A549 treated with CpdA at 1 μM for 4 hours (cell line): Measurements from ENCODE around the gene LSM7. TPM values are rescaled to one million over a fixed set of nuclear protein-coding genes. Genes with fewer than 3 reads are reported as not detected.

ENCODE experiments used
- total RNA-seq: library from RNA; stranded (reverse); fragments of 200-300 nt; extraction: Qiagen RNA extraction; gene quantifications from 5 replicates; pipeline ENCODE4 v1.2.3, GENCODE V29; 2022; ENCODE audit warnings: low read depth

LSM7 gene
- total RNA-seq: 138 to 162 TPM (median 144 TPM) in 5 replicates

DNA sequence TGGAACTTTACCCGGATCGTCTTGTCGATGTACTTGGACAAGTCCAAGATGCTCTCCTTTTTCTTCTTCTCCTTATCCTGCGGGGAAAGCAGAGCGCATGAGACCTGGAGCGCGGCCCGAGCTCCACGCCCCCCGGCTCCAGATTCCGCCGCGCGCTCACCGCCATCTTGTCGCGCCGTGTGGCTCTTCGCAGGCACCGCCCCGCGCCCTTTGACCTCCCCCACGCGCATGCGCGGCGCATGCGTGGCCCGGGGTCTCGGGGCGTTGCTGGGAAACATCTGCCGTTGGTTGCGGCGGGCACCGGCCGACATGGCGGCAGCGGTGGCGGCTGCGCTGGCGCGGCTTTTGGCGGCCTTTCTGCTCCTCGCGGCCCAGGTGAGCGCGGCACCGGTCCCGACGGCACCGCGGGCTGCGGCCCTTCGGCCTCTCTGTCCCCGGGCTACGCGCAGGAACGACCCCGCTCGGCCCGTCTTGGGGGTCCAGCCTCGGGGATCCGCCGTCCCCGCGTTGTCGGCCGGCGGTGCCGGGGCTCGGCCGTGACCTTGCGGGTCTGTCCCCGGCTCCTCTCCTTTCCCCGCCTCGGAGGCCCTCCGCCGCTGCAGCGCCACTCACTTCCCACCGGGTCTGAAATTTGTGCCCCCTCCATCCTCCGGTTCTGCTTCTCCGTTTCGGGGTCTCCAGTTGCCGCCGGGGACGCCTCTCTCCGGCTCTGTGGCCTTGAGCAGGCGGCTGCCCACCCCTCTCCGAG lies at the start of gene LSM7, which contains the start of gene SPPL2B:
LSM7 (minus strand) TSS at position 186 of the 748 bp plus-strand sequence; CDS start at position 166, 20 bp downstream.
SPPL2B (plus strand) TSS at position 284 of the 748 bp plus-strand sequence; CDS start at position 310, 26 bp downstream.

DNA sequence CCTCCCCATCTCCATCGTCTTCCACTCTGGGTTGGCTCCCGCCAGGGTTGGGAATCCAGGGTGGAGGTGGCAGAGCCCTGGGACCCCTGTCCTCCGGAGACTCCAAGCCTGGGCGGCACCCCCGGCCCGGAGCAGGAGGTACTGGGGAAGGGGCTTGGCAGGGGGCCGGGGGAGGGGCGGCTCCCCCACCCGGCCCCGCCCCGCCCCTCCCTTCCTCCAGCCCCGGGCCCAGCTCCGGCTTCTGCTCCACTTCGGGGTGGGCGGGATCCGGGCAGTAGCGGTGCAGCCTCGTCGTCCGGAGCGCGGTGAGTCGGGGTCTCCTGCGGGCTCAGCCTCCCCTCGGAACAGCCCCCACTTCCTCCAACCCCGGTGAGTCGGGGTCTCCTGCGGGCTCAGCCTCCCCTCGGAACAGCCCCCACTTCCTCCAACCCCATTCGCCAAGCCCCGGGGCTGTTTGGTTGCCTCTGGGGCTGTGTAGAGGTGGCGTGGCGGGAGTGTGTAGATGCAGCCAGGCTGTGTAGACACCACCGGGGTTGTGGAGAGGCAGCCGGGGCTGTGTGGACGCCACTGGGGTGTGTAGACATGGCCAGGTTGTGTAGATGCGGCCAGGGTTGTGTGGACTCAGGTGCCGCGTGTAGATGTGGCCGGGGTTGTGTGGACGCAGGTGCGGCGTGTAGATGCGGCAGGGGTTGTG lies 31.8 kb upstream of the LSM7 start, which contains the start of gene TMPRSS9:
TMPRSS9 (plus strand) TSS at position 274 of the 694 bp plus-strand sequence. CDS start 29,521 bp downstream, outside the sequence.

DNA sequence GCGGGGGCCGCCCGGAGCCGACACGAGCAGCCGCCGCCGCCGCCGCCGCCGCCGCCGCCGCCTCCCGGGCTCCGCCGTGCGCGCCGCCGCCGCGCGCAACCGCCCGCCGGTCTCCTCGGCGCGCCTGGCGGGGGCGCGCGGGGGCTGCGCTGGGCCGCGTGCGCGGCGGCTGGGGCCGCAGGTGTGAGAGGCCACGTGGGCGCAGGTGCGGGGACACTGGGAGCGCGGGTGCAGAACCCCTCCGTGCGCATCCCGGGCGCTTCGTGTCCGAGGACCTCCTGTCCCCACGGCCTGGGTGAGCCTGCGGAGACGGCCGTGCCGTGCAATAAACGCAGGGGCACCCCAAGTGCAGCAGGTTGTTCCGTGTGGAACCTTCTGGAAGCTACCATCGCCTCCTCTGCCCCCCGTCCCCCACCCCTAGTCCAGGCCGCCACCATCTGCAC lies 20.3 kb downstream of the LSM7 start, which contains the start of gene LINGO3:
LINGO3 (minus strand) TSS at position 41 of the 443 bp plus-strand sequence. CDS start 16,378 bp downstream, outside the sequence.

GRCh38 chr19:2282062-2282861 lies 46.1 kb downstream of the LSM7 start, which contains the start of gene PEAK3:
Gene PEAK3, minus strand, starts transcription at chr19:2282175. Its CDS starts 1,244 bp downstream, at chr19:2280931.

Other genes starting within 250 kb of the LSM7 start
- gene MOB3A, start 232.3 kb downstream of the LSM7 start, total RNA-seq: 10.5 to 11.7 TPM (median 10.7 TPM) in 5 replicates
- 0.46 to 0.97 TPM (median 0.55 TPM) in 5 replicates for gene IZUMO4, start 231.7 kb downstream of the LSM7 start, total RNA-seq
- gene AP3D1, start 177.0 kb downstream of the LSM7 start, total RNA-seq: 65.1 to 87.0 TPM (median 85.0 TPM) in 5 replicates
- gene DOT1L, start 164.7 kb downstream of the LSM7 start, total RNA-seq: 11.9 to 18.4 TPM (median 16.2 TPM) in 5 replicates
- 36.6 to 53.7 TPM (median 50.9 TPM) in 5 replicates for gene PLEKHJ1, start 92.3 kb downstream of the LSM7 start, total RNA-seq
- gene SF3A2, start 91.8 kb downstream of the LSM7 start, total RNA-seq: 64.6 to 77.1 TPM (median 71.0 TPM) in 5 replicates
- 10.6 to 22.6 TPM (median 18.9 TPM) in 5 replicates for gene AMH, start 79.3 kb downstream of the LSM7 start, total RNA-seq
- gene JSRP1, start 72.2 kb downstream of the LSM7 start, total RNA-seq: 0.79 to 1.2 TPM (median 0.89 TPM) in 5 replicates
- not detected in 5 replicates for gene PEAK3, start 46.4 kb downstream of the LSM7 start, total RNA-seq
- 0.03 TPM in 1 of 5 replicates, not detected in the others for gene LINGO3, start 20.4 kb downstream of the LSM7 start, total RNA-seq
- gene SPPL2B, start 98 bp upstream of the LSM7 start, total RNA-seq: 16.3 to 26.0 TPM (median 17.3 TPM) in 5 replicates
- 0.03 TPM in 1 of 5 replicates, not detected in the others for gene TMPRSS9, start 31.7 kb upstream of the LSM7 start, total RNA-seq
- 57.0 to 133 TPM (median 115 TPM) in 5 replicates for gene TIMM13, start 99.0 kb upstream of the LSM7 start, total RNA-seq
- gene LMNB2, start 128.4 kb upstream of the LSM7 start, total RNA-seq: 62.1 to 87.2 TPM (median 79.9 TPM) in 5 replicates
- gene GADD45B, start 147.5 kb upstream of the LSM7 start, total RNA-seq: 31.1 to 38.6 TPM (median 37.1 TPM) in 5 replicates